Tibial artery (tissue), 4 donors: ENCODE data around the gene RIOK1.

Experiments used
- DNase-seq, 2 donors: peaks; one replicate each; pipeline ENCODE4 v3.0.0-alpha.2; 2019
- H3K27ac ChIP-seq, 2 donors: fragments of 200-600 bp; sonication (generic) in 1 of 2; 1 replicate in 1 of 2; 2 replicates in 1 of 2; pipeline ENCODE4 v1.5.1; 2018 to 2019; ENCODE audit warnings: mild to moderate bottlenecking in 1 of 2
- H3K27me3 ChIP-seq, 2 donors: fragments of 200-600 bp; sonication (generic) in 1 of 2; one replicate each; pipeline versions ENCODE4 v1.5.1 to v1.6.0; 2016 to 2019
- H3K36me3 ChIP-seq, 3 donors: fragments of 200-600 bp; sonication (generic) in 2 of 3; one replicate each; pipeline ENCODE4 v1.5.1; 2016 to 2019; ENCODE audit warnings: mild to moderate bottlenecking in 2 of 3
- H3K4me1 ChIP-seq, 4 donors: fragments of 200-600 bp; sonication (generic) in 2 of 4; 1 replicate in 3 of 4; 2 replicates in 1 of 4; pipeline ENCODE4 v1.5.1; 2016 to 2019
- H3K4me3 ChIP-seq, 2 donors: fragments of 200-600 bp; sonication (generic) in 1 of 2; 1 replicate in 1 of 2; 2 replicates in 1 of 2; pipeline ENCODE4 v1.5.1; 2018 to 2019; ENCODE audit warnings: mild to moderate bottlenecking in 2 of 2
- H3K9me3 ChIP-seq, 3 donors: fragments of 200-600 bp; sonication (generic) in 1 of 3; one replicate each; pipeline ENCODE4 v1.5.1; 2016 to 2019
- CTCF ChIP-seq, 2 experiments: fragments of 200-600 bp in 1 of 2; fragments of 450-650 bp in 1 of 2; IDR thresholded peaks; one replicate each; pipeline ENCODE4 v1.5.1; 2017 to 2019; ENCODE audit warnings: antibody characterized with exemption in 2 of 2, mild to moderate bottlenecking in 1 of 2, moderate library complexity in 1 of 2
- intact Hi-C: fragments of 100-400 bp; cut with DNase I; formaldehyde crosslinking; loops from one replicate; pipeline ENCODE4 v1.15.0; 2023; ENCODE audit warnings: low total_unique reads

Gene RIOK1

GRCh38 chr6:7404546-7404945 is 14.9 kb downstream of the RIOK1 start:
- Histone ChIP-seq H3K27me3 (no peaks in the 10 kb centered on the region), H3K9me3 (no peaks in the 10 kb centered on the region), H3K36me3 (peaks cover 79 to 96% (median 80%) of the 10 kb centered on the region in 3 donors), H3K4me1 (no peaks in the 10 kb centered on the region), H3K4me3 (no peak overlapping the region), H3K27ac (no peak overlapping the region)
- TF ChIP-seq CTCF (IDR thresholded peaks at IDR 0.05), result no peak
- intact Hi-C loops, result no loop called here
- no peak for DNase-seq

GRCh38 chr6:7406743-7407142 is 17.1 kb downstream of the RIOK1 start:
- DNase-seq, result no peak
- TF ChIP-seq CTCF (IDR thresholded peaks at IDR 0.05), result no peak
- Histone ChIP-seq H3K9me3 (no peaks in the 10 kb centered on the region), H3K4me1 (no peaks in the 10 kb centered on the region), H3K27ac (no peak overlapping the region), H3K27me3 (no peaks in the 10 kb centered on the region), H3K4me3 (no peak overlapping the region), H3K36me3 (peaks cover 84 to 96% (median 92%) of the 10 kb centered on the region in 3 donors)
- intact Hi-C loops, result no loop called here

GRCh38 chr6:7409740-7410139 is 20.1 kb downstream of the RIOK1 start:
- no peak overlapping the region for H3K4me3 ChIP-seq
- H3K27ac ChIP-seq, result no peak overlapping the region
- no peak for DNase-seq
- H3K9me3 ChIP-seq, result no peaks in the 10 kb centered on the region
- H3K27me3 ChIP-seq, result no peaks in the 10 kb centered on the region
- no peaks in the 10 kb centered on the region for H3K4me1 ChIP-seq
- peaks cover 78 to 98% (median 85%) of the 10 kb centered on the region in 3 donors for H3K36me3 ChIP-seq
- no peak for TF ChIP-seq CTCF (IDR thresholded peaks at IDR 0.05)
- intact Hi-C loops, result no loop called here

GRCh38 chr6:7410851-7411250 is 21.2 kb downstream of the RIOK1 start:
- no peaks in the 10 kb centered on the region for H3K9me3 ChIP-seq
- H3K36me3 ChIP-seq, result peaks cover 81 to 98% (median 86%) of the 10 kb centered on the region in 3 donors
- no peak for TF ChIP-seq CTCF (IDR thresholded peaks at IDR 0.05)
- H3K27me3 ChIP-seq, result no peaks in the 10 kb centered on the region
- intact Hi-C loops, result no loop called here
- H3K27ac ChIP-seq, result no peak overlapping the region
- no peak for DNase-seq
- H3K4me1 ChIP-seq, result no peaks in the 10 kb centered on the region
- H3K4me3 ChIP-seq, result no peak overlapping the region

- no peak for DNase-seq
- peaks cover 81 to 98% (median 87%) of the 10 kb centered on the region in 3 donors for H3K36me3 ChIP-seq
- no peak for TF ChIP-seq CTCF (IDR thresholded peaks at IDR 0.05)
- no peaks in the 10 kb centered on the region for H3K4me1 ChIP-seq
- H3K27me3 ChIP-seq, result no peaks in the 10 kb centered on the region
- intact Hi-C loops, result no loop called here
- no peaks in the 10 kb centered on the region for H3K9me3 ChIP-seq
- H3K4me3 ChIP-seq, result no peak overlapping the region
- no peak overlapping the region for H3K27ac ChIP-seq
These were observed 21.7 kb downstream of the RIOK1 start for GRCh38 chr6:7411328-7411727.
